Measurements from ENCODE around the gene RCAN2. TPM values are rescaled to one million over a fixed set of nuclear protein-coding genes. Genes with fewer than 3 reads are reported as not detected.

Gene RCAN2
- total RNA-seq, 2 donors from 2014 or later: 3.6 to 7.0 TPM

- Histone ChIP-seq H3K36me3 (no peaks in the 10 kb centered on the region), H3K27ac (no peak overlapping the region), H3K27me3 (no peaks in the 10 kb centered on the region), H3K4me3 (no peak overlapping the region), H3K9me3 (no peaks in the 10 kb centered on the region), H3K9ac (ENCODE audit: low read depth in 2 of 2, low read length in 2 of 2) (no peak overlapping the region), H3K4me1 (no peaks in the 10 kb centered on the region)
- intact Hi-C loops (cut with DNase I): no loop called here
- DNase-seq: no peak
- TF ChIP-seq CTCF (IDR thresholded peaks at IDR 0.05): no peak
Measured at GRCh38 chr6:46440141-46440540, 51.1 kb downstream of the RCAN2 start.

- Histone ChIP-seq H3K9me3 (no peaks in the 10 kb centered on the region), H3K4me3 (no peak overlapping the region), H3K27ac (no peak overlapping the region), H3K36me3 (no peaks in the 10 kb centered on the region), H3K4me1 (no peaks in the 10 kb centered on the region), H3K27me3 (no peaks in the 10 kb centered on the region), H3K9ac (ENCODE audit: low read depth in 2 of 2, low read length in 2 of 2) (no peak overlapping the region)
- intact Hi-C loops (cut with DNase I): no loop called here
- DNase-seq: no peak
- no peak for TF ChIP-seq CTCF (IDR thresholded peaks at IDR 0.05)
Measured at GRCh38 chr6:46438245-46438644, 53.0 kb downstream of the RCAN2 start.

- H3K9me3 ChIP-seq: no peaks in the 10 kb centered on the region
- no peaks in the 10 kb centered on the region for H3K36me3 ChIP-seq
- no peak for TF ChIP-seq CTCF (IDR thresholded peaks at IDR 0.05)
- no peaks in the 10 kb centered on the region for H3K27me3 ChIP-seq
- no peak overlapping the region for H3K27ac ChIP-seq
- no peaks in the 10 kb centered on the region for H3K4me1 ChIP-seq
- DNase-seq: no peak
- H3K4me3 ChIP-seq: no peak overlapping the region
- intact Hi-C loops (cut with DNase I): no loop called here
- no peak overlapping the region for H3K9ac ChIP-seq (ENCODE audit: low read depth in 2 of 2, low read length in 2 of 2)
Measured at GRCh38 chr6:46437671-46438221, 53.5 kb downstream of the RCAN2 start.

- DNase-seq: no peak
- Histone ChIP-seq H3K27me3 (no peaks in the 10 kb centered on the region), H3K9ac (ENCODE audit: low read depth in 2 of 2, low read length in 2 of 2) (no peak overlapping the region), H3K4me1 (no peaks in the 10 kb centered on the region), H3K27ac (no peak overlapping the region), H3K36me3 (no peaks in the 10 kb centered on the region), H3K4me3 (no peak overlapping the region), H3K9me3 (no peaks in the 10 kb centered on the region)
- TF ChIP-seq CTCF (IDR thresholded peaks at IDR 0.05): no peak
- intact Hi-C loops (cut with DNase I): loop anchor here (5.0 to 10.0 kb wide), 2 partner anchors 70 to 572 kb away; partner anchors contain the start of gene RCAN2
Measured at GRCh38 chr6:46422619-46423018, 68.6 kb downstream of the RCAN2 start.

- Histone ChIP-seq H3K36me3 (no peaks in the 10 kb centered on the region), H3K9me3 (no peaks in the 10 kb centered on the region), H3K9ac (ENCODE audit: low read depth in 2 of 2, low read length in 2 of 2) (no peak overlapping the region), H3K27ac (no peak overlapping the region), H3K4me3 (no peak overlapping the region), H3K4me1 (no peaks in the 10 kb centered on the region), H3K27me3 (no peaks in the 10 kb centered on the region)
- no peak for DNase-seq
- no peak for TF ChIP-seq CTCF (IDR thresholded peaks at IDR 0.05)
- intact Hi-C loops (cut with DNase I): loop anchor here (2.0 to 10.0 kb wide), 3 partner anchors 70 to 573 kb away; partner anchors contain the start of gene RCAN2
Measured at GRCh38 chr6:46421939-46422338, 69.3 kb downstream of the RCAN2 start.
